ENCODE data around the gene DEFB125.

- TF ChIP-seq EZH2 (IDR thresholded peaks at IDR 0.05; ENCODE audit: low read depth, unreplicated experiment) (no peak), CTCF (conservative IDR thresholded peaks at IDR 0.05; ENCODE audit: low read depth in 2 of 2) (no peak)
These were observed 6.2 kb downstream of the DEFB125 start for GRCh38 chr20:93641-94040.
